ENCODE measurements around the gene HSDL1.

HSDL1 gene

GRCh38 chr16:84175350-84176081 lies 30.5 kb upstream of the HSDL1 start:
- no peak for DNase-seq

GRCh38 chr16:84174396-84174795 lies 29.4 kb upstream of the HSDL1 start:
- no peak for DNase-seq

- DNase-seq: no peak
Observed at GRCh38 chr16:84169765-84170310, 24.9 kb upstream of the HSDL1 start.

- no peak for DNase-seq
Observed at GRCh38 chr16:84166796-84167695, 22.1 kb upstream of the HSDL1 start.

GRCh38 chr16:84165746-84166145 lies 20.8 kb upstream of the HSDL1 start:
- DNase-seq: no peak

- DNase-seq: no peak
Observed at GRCh38 chr16:84161801-84162200, 16.8 kb upstream of the HSDL1 start.

- no peak for DNase-seq
Observed at GRCh38 chr16:84161037-84161436, 16.1 kb upstream of the HSDL1 start.

- DNase-seq: no peak
Observed at GRCh38 chr16:84159800-84160199, 14.8 kb upstream of the HSDL1 start.

GRCh38 chr16:84159007-84159406 lies 14.0 kb upstream of the HSDL1 start:
- DNase-seq: no peak

- DNase-seq: no peak
Observed at GRCh38 chr16:84156342-84156784, 11.4 kb upstream of the HSDL1 start.

GRCh38 chr16:84155771-84156170 lies 10.8 kb upstream of the HSDL1 start:
- DNase-seq: no peak

- no peak for DNase-seq
Observed at GRCh38 chr16:84155226-84155625, 10.2 kb upstream of the HSDL1 start.

- no peak for DNase-seq
Observed at GRCh38 chr16:84153660-84154214, 8.8 kb upstream of the HSDL1 start.

GRCh38 chr16:84150926-84151325 lies 5.9 kb upstream of the HSDL1 start:
- no peak for DNase-seq

GRCh38 chr16:84144209-84144858 lies 643 bp downstream of the HSDL1 start:
- no peak for DNase-seq

- no peak for DNase-seq
Observed at GRCh38 chr16:84143784-84144199, 1.2 kb downstream of the HSDL1 start.

GRCh38 chr16:84143081-84143480 lies 1.9 kb downstream of the HSDL1 start:
- no peak for DNase-seq

GRCh38 chr16:84141143-84141670 lies 3.8 kb downstream of the HSDL1 start:
- no peak for DNase-seq

GRCh38 chr16:84139628-84140258 lies 5.2 kb downstream of the HSDL1 start:
- no peak for DNase-seq

- peak in 1 of 2 experiments; percentile 34 for DNase-seq
Observed at GRCh38 chr16:84138824-84139627, 6.0 kb downstream of the HSDL1 start.

GRCh38 chr16:84138500-84138823 lies 6.5 kb downstream of the HSDL1 start:
- DNase-seq: no peak
